ENCODE results near the gene PSD. TPM values are rescaled to one million over a fixed set of nuclear protein-coding genes. Genes with fewer than 3 reads are reported as not detected.

The PSD gene
- total RNA-seq, 6 donors from 2014 or later = 1.1 to 28.3 (median 3.5) TPM

DNA sequence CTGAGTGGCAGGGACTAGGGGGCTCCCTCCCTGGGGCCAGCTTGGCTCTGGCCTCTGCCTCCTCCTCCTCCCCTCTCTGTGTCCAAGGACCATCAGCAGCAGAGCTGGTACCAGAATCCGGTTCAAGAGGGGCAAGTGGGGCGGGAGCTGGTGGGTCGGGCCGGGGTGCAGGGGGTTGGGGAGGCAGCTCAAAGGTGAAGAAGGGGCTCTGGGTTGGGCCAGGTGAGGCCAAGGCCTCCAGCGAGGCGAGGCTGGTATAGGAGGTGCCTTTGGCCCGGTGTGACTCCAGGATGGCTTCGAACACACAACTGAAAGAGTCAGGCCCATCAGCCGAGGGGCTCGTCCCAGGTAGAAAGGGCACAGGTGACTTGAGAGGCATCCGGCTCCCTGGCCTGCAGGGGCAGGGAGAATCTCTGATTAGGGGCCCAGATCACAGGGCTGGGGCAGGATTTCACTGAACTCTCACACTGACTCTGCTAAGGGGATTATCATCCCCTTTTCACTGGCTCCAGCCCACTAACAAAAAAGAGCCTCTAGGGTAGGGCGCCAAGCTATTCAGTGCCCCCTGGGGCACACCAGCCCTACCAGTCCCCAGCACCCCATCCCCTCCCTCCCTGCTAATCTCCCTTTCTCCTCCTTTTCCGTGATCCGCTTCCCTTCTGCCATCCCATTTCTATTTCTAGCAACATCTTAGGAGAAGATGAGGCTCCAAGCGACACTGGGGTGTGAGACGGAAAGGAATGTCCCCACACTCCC, 4.6 kb downstream of the PSD start:
- H3K4me1 ChIP-seq = peaks cover 10 to 21% (median 17%) of the 10 kb centered on the region in 4 donors
- H3K9me3 ChIP-seq = no peaks in the 10 kb centered on the region
- 77 to 78% methylated on average over 11 to 16 of the region's 16 CpGs for WGBS, 2 donors
- TF ChIP-seq POLR2A (IDR thresholded peaks at IDR 0.05) = no peak
- TF ChIP-seq CTCF (IDR thresholded peaks at IDR 0.05) = no peak
- no peak for TF ChIP-seq EP300 (IDR thresholded peaks at IDR 0.05)
- TF ChIP-seq POLR2AphosphoS5 (IDR thresholded peaks at IDR 0.05) = no peak
- H3K27me3 ChIP-seq = peaks cover 0 to 49% (median 19%) of the 10 kb centered on the region in 4 donors
- no peaks in the 10 kb centered on the region for H3K36me3 ChIP-seq
- DNase-seq = peak in 1 of 2 donors; percentile 60
- H3K27ac ChIP-seq = no peak overlapping the region
- no peak overlapping the region for H3K4me3 ChIP-seq
- no peak for ATAC-seq (ENCODE audit: low FRiP score in 2 of 2)

DNA sequence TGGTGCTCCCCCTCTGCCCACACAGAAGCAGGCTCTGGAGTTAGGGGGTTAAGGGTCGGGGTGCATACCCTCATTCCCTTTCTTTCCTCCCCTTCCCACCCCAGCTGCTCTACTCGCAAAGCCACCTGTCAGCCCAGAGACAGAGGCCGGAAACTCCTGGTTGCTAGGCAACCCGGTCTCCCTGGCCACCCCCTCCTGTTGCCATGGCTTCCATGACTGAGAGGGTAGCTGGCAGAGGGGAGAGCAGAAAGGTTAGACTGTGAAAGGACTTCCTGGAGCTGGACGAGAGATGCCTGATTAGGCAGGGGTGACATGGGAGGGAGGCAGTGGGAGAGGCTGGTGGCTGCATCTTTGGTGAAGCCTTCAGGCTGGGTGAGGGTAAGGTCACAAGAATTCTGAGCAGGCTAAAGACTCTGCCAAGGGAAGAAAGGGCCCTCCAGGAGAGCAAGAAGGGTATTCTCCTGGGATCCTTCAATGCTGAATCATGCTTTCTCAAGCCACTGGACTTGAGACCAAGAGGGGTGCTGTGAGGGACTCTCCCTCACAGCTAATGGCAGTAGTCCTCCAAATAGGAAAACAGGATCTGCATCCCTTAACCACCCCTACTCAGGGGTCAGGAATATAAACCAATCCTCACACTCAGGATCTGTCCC, 5.4 kb downstream of the PSD start:
- peaks cover 15 to 25% (median 19%) of the 10 kb centered on the region in 4 donors for H3K4me1 ChIP-seq
- ATAC-seq (ENCODE audit: low FRiP score in 2 of 2) (no peak), DNase-seq (no peak)
- H3K27ac ChIP-seq = no peak overlapping the region
- H3K4me3 ChIP-seq = no peak overlapping the region
- no peaks in the 10 kb centered on the region for H3K9me3 ChIP-seq
- H3K36me3 ChIP-seq = no peaks in the 10 kb centered on the region
- H3K27me3 ChIP-seq = peaks cover 0 to 42% (median 22%) of the 10 kb centered on the region in 4 donors
- 18 to 23% methylated on average over 5 of the region's 5 CpGs for WGBS, 2 donors
- TF ChIP-seq POLR2A (IDR thresholded peaks at IDR 0.05) = no peak
- no peak for TF ChIP-seq EP300 (IDR thresholded peaks at IDR 0.05)
- no peak for TF ChIP-seq CTCF (IDR thresholded peaks at IDR 0.05)
- TF ChIP-seq POLR2AphosphoS5 (IDR thresholded peaks at IDR 0.05) = no peak

GRCh38 chr10:102412293-102412692, 6.3 kb downstream of the PSD start:
- H3K27ac ChIP-seq = no peak overlapping the region
- TF ChIP-seq EP300 (IDR thresholded peaks at IDR 0.05) (no peak), POLR2A (IDR thresholded peaks at IDR 0.05) (no peak), CTCF (IDR thresholded peaks at IDR 0.05) (no peak), POLR2AphosphoS5 (IDR thresholded peaks at IDR 0.05) (no peak)
- H3K27me3 ChIP-seq = peaks cover 0 to 47% (median 26%) of the 10 kb centered on the region in 4 donors
- no peaks in the 10 kb centered on the region for H3K9me3 ChIP-seq
- DNase-seq (no peak), ATAC-seq (ENCODE audit: low FRiP score in 2 of 2) (no peak)
- peaks cover 15 to 25% (median 19%) of the 10 kb centered on the region in 4 donors for H3K4me1 ChIP-seq
- WGBS, 2 donors = 84 to 97% methylated on average over 7 to 10 of the region's 10 CpGs
- no peaks in the 10 kb centered on the region for H3K36me3 ChIP-seq
- H3K4me3 ChIP-seq = no peak overlapping the region

- Histone ChIP-seq H3K36me3 (no peaks in the 10 kb centered on the region), H3K9me3 (no peaks in the 10 kb centered on the region), H3K27me3 (peaks cover 0 to 47% (median 25%) of the 10 kb centered on the region in 4 donors), H3K4me3 (no peak overlapping the region), H3K4me1 (peaks cover 15 to 25% (median 19%) of the 10 kb centered on the region in 4 donors), H3K27ac (no peak overlapping the region)
- ATAC-seq (ENCODE audit: low FRiP score in 2 of 2) (no peak), DNase-seq (no peak)
- 79 to 87% methylated on average over 11 to 14 of the region's 14 CpGs for WGBS, 2 donors
- no peak for TF ChIP-seq EP300 (IDR thresholded peaks at IDR 0.05)
- TF ChIP-seq POLR2A (IDR thresholded peaks at IDR 0.05) = no peak
- TF ChIP-seq POLR2AphosphoS5 (IDR thresholded peaks at IDR 0.05) = no peak
- no peak for TF ChIP-seq CTCF (IDR thresholded peaks at IDR 0.05)
These were observed 7.0 kb downstream of the PSD start for GRCh38 chr10:102411341-102412255.
